NCI-H748 treated with DMSO at 0.1 percent for 48 hours (cell line): ENCODE measurements around the gene NEMP1.
"Not testable (repeated sequence)": the region's sequence is repeated elsewhere in the genome, so short reads cannot be mapped to it uniquely, and the experiment has no call there.

Source experiments
- DNase-seq: peaks from one replicate; lab custom pipeline; 2025; lab: John Stamatoyannopoulos, UW

Gene NEMP1, protein sequence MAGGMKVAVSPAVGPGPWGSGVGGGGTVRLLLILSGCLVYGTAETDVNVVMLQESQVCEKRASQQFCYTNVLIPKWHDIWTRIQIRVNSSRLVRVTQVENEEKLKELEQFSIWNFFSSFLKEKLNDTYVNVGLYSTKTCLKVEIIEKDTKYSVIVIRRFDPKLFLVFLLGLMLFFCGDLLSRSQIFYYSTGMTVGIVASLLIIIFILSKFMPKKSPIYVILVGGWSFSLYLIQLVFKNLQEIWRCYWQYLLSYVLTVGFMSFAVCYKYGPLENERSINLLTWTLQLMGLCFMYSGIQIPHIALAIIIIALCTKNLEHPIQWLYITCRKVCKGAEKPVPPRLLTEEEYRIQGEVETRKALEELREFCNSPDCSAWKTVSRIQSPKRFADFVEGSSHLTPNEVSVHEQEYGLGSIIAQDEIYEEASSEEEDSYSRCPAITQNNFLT

GRCh38 chr12:57078519-57079404 is at the start of gene NEMP1:
Gene NEMP1, minus strand, starts transcription at chr12:57078791. Its CDS starts 46 bp downstream, at chr12:57078745.
- DNase-seq, result peak; percentile 99

- peak; percentile 57 for DNase-seq
Observed at GRCh38 chr12:57127726-57128518, 49.3 kb upstream of the NEMP1 start, which contains the start of gene LRP1. Gene LRP1, plus strand, starts transcription at chr12:57128483. Its CDS starts 482 bp downstream, at chr12:57128965.

DNA sequence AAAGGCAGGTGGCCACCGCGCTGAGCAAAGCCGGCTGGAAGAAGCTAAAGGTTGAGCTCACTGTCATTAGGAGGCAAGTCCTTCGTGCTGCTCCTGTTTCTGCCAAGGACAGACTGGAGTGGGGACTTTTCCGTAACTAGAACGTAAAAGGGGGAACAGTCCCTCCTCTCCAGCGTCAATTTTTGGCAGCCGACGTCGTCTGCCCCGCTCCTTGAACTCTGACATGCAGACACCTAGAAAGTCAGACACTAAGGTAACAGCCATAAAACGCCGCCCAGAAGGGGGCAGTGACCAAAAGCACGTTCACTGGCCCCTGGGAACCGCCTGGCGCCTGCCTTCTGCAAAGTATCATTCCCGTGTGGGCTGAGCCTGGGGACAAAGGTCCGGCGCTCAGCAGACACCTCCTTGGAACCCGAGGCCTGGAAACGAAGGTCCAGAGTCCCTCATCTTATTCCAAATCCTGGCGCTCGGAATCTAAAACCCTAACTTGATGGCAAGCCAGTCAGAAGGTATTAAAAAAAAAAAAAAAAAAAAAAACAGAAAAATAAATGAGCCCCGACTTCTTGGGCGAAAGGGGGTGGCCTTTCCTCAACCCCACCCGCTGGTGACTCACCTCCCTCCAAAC is 48.6 kb upstream of the NEMP1 start:
- peak; percentile 31 for DNase-seq

DNA sequence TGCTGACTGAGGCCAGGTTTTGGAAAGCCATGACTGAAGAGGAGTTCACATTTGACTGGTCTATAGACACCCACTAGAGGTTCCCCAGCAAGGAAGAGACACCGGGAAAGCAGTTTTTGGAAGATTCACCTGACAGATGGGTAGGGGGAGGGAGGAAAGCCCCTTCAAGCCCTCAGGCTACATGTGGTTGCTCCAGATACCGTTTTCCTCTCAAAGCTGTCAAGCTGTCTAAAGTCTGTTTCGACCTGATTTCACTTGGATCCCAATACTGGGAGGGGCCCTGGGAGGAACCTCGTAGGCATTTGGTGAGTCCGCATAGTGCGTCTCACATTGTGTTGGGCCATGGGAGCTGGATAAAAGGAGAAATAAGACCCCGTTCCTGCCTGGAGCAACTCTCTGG is 48.0 kb upstream of the NEMP1 start:
- DNase-seq, result no peak

GRCh38 chr12:57126061-57126460 is 47.5 kb upstream of the NEMP1 start:
- DNase-seq, result no peak

GRCh38 chr12:57124261-57124877 is 45.8 kb upstream of the NEMP1 start:
- peak; percentile 78 for DNase-seq

DNA sequence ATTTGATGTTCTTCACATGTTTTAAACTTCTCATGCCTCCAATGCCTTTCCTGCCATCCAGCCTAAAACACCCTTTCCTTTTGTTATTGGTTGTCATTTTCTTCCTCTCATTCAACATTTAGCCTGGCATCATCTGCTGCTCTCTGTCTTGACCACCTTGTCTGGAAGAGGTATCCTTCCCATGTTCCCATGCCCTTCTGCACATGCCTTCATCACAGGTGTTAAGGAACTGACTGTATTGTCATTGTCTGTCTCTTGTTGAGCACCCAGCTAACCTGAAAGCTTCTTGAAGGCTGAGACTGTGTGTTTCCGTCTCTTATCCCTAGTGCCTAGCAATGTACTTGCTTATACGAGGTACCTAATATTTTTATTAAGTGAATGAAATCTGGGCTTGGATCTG is 45.2 kb upstream of the NEMP1 start:
- DNase-seq, result no peak

DNA sequence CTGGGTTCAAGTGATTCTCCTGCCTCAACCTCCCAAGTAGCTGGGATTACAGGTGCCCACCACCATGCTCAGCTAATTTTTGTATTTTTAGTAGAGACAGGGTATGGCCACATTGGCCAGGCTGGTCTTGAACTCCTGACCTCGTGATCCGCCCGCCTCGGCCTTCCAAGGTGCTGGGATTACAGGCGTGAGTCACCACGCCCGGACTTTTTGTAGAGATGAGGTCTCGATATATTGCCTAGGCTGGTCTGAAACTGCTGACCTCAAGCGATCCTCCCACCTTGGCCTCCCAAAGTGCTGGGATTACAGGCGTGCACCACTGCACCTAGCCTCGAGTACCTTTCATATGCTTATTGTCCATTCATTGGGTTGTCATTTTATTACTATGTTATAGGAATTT is 42.1 kb upstream of the NEMP1 start:
- DNase-seq, result not testable (repeated sequence)

DNA sequence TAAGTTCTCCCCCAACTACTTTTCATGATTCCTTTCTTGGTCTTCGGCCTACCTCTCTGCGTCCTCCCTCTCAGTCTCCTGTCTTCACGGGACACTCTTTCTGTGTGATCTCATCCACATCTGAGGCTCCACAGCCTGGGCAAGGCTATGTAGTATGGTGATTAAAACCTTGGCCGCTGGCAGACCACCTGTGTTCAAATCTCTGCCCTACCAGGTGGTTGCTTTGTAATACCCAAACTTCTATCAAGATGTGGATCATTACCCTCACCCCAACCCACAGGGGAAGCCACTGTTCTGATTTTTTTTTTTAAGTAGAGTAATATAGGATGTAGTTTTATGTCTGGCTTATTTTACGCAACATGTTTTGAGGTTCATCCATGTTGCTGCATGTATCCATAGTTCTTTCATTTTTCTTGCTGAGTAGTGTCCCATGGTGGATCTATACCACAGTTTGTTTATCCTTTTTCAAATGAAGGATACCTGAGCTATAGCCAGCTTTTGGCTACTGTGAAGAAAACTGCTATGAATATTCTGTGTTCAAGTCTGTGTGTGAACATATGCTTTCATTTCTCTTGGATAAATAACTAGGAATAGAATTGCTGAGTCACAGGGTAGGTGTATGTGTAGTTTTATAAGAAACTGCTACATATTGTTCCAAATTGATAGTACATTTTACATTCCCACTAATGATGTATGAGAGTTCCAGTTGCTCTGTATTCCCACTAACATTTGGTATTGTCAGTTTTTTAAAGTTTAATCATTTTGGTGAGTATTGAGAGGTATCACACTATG is 40.9 kb upstream of the NEMP1 start:
- DNase-seq, result no peak

GRCh38 chr12:57118711-57119271 is 40.2 kb upstream of the NEMP1 start:
- DNase-seq, result no peak

GRCh38 chr12:57116580-57117281 is 38.1 kb upstream of the NEMP1 start:
- DNase-seq, result no peak

- no peak for DNase-seq
Observed at GRCh38 chr12:57112492-57113294, 34.1 kb upstream of the NEMP1 start.

DNA sequence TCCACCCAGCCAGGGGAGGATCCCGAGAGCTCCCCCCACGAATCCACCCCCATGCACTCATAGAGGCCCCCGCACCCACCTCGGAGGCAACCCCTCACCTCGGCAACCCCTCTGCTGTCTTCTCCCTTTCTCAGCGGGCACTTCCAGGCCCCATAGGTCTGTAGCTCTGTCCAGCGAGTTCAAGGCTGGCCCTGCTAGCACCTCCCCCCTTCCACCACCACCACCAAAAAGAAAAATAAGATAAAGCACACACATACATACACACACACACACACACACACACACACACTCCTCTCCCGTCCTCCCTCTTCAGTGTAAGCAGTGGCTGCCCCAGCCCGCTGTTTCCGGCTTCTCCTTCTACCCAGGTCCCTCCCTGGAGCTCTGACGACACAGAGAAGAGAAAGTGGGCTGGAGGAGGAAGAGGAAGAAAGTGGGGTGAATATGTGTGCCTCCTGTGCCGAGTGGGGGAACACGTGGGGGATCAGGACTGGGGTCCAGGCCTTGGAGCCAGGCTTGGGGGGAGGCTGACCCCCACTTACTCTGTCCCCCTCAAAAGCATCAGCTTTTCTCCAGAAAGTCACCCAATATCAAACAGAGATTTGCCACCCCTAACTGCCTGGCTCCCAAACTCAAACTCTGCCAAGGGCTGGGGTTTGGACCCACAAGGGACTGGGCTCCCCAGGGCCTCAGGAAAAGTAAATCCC is 32.6 kb upstream of the NEMP1 start, which contains the start of gene STAT6:
TSS of gene STAT6 (minus strand) at position 332 of the 704 bp plus-strand sequence. CDS start 3,084 bp downstream, outside the sequence.
- DNase-seq, result no peak

GRCh38 chr12:57110104-57111030 is 31.8 kb upstream of the NEMP1 start:
- no peak for DNase-seq

GRCh38 chr12:57109207-57110103 is 30.9 kb upstream of the NEMP1 start:
- no peak for DNase-seq
